ENCODE measurements around the gene GPANK1. TPM values are rescaled to one million over a fixed set of nuclear protein-coding genes. Genes with fewer than 3 reads are reported as not detected.

The GPANK1 gene
- total and polyA plus RNA-seq, 9 of the 15 experiments (the other 6 are each of a cell fraction or from before 2014, with no cell fraction given), result 32.2 to 111 (median 46.3) TPM

GRCh38 chr6:31619805-31620585 is 44.8 kb downstream of the GPANK1 start (continued):
- TF ChIP-seq, protein P1, sequence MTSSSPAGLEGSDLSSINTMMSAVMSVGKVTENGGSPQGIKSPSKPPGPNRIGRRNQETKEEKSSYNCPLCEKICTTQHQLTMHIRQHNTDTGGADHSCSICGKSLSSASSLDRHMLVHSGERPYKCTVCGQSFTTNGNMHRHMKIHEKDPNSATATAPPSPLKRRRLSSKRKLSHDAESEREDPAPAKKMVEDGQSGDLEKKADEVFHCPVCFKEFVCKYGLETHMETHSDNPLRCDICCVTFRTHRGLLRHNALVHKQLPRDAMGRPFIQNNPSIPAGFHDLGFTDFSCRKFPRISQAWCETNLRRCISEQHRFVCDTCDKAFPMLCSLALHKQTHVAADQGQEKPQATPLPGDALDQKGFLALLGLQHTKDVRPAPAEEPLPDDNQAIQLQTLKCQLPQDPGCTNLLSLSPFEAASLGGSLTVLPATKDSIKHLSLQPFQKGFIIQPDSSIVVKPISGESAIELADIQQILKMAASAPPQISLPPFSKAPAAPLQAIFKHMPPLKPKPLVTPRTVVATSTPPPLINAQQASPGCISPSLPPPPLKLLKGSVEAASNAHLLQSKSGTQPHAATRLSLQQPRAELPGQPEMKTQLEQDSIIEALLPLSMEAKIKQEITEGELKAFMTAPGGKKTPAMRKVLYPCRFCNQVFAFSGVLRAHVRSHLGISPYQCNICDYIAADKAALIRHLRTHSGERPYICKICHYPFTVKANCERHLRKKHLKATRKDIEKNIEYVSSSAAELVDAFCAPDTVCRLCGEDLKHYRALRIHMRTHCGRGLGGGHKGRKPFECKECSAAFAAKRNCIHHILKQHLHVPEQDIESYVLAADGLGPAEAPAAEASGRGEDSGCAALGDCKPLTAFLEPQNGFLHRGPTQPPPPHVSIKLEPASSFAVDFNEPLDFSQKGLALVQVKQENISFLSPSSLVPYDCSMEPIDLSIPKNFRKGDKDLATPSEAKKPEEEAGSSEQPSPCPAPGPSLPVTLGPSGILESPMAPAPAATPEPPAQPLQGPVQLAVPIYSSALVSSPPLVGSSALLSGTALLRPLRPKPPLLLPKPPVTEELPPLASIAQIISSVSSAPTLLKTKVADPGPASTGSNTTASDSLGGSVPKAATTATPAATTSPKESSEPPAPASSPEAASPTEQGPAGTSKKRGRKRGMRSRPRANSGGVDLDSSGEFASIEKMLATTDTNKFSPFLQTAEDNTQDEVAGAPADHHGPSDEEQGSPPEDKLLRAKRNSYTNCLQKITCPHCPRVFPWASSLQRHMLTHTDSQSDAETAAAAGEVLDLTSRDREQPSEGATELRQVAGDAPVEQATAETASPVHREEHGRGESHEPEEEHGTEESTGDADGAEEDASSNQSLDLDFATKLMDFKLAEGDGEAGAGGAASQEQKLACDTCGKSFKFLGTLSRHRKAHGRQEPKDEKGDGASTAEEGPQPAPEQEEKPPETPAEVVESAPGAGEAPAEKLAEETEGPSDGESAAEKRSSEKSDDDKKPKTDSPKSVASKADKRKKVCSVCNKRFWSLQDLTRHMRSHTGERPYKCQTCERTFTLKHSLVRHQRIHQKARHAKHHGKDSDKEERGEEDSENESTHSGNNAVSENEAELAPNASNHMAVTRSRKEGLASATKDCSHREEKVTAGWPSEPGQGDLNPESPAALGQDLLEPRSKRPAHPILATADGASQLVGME (CRISPR knock-in tag; IDR thresholded peaks at IDR 0.05), result peak; percentile 95
- TF ChIP-seq CBX1 (IDR thresholded peaks at IDR 0.05; ENCODE audit: low read depth) (no peak), NR0B1 (IDR thresholded peaks at IDR 0.05; ENCODE audit: partially characterized antibody) (no peak), ZNF24 (IDR thresholded peaks at IDR 0.05) (no peak), SRSF3 (IDR thresholded peaks at IDR 0.05; ENCODE audit: insufficient read depth, low read length) (no peak), KLF16 (IDR thresholded peaks at IDR 0.05) (no peak; the same call in 1 of the 2 replicates), E2F1 (CRISPR knock-in tag; IDR thresholded peaks at IDR 0.05) (peak; percentile 97), KDM2B (CRISPR knock-in tag; IDR thresholded peaks at IDR 0.05) (no peak), ETV6 (IDR thresholded peaks at IDR 0.05; ENCODE audit: borderline replicate concordance in 1 of 2, low read depth in 2 of 2, low read length in 1 of 2) (no peak), ETV6 (CRISPR knock-in tag; IDR thresholded peaks at IDR 0.05; ENCODE audit: borderline replicate concordance) (no peak), KLF13 (tag; IDR thresholded peaks at IDR 0.05; ENCODE audit: borderline replicate concordance, low read depth) (peak; percentile 87)
